Small intestine (tissue), 7 donors: ENCODE measurements around the gene LGALS7. TPM values are rescaled to one million over a fixed set of nuclear protein-coding genes. Genes with fewer than 3 reads are reported as not detected.
"Not testable (repeated sequence)": the region's sequence is repeated elsewhere in the genome, so short reads cannot be mapped to it uniquely, and the experiment has no call there.

Source experiments
- DNase-seq, 2 donors: peaks; one replicate each; pipeline versions ENCODE4 v3.0.0 to v3.0.0-alpha.2; 2013
- FAIRE-seq: peaks from 2 replicates; lab custom pipeline; 2012; peaks lifted over from hg19 to GRCh38; lab: Jason Lieb, UNC
- H3K27ac ChIP-seq, 3 donors: one replicate each; pipeline ENCODE4 v1.5.1; 2013; ENCODE audit warnings: low read length in 2 of 3, mild to moderate bottlenecking in 2 of 3, control low read depth in 1 of 3, inconsistent platforms in 1 of 3, low read depth in 1 of 3, moderate library complexity in 1 of 3
- H3K27me3 ChIP-seq, 3 donors: one replicate each; pipeline ENCODE4 v1.6.1; 2013; ENCODE audit warnings: low read length in 3 of 3, inconsistent platforms in 1 of 3; ENCODE audit not compliant: control insufficient read depth in 3 of 3, insufficient read depth in 3 of 3
- H3K36me3 ChIP-seq, 3 donors: one replicate each; pipeline ENCODE4 v1.6.1; 2013; ENCODE audit warnings: low read length in 3 of 3, inconsistent platforms in 1 of 3, low read depth in 1 of 3, mild to moderate bottlenecking in 1 of 3, moderate library complexity in 1 of 3; ENCODE audit not compliant: control insufficient read depth in 3 of 3, insufficient read depth in 2 of 3
- H3K4me1 ChIP-seq, 3 donors: one replicate each; pipeline ENCODE4 v1.6.1; 2013; ENCODE audit warnings: low read length in 2 of 3, inconsistent platforms in 1 of 3, low read depth in 1 of 3, mild to moderate bottlenecking in 1 of 3, moderate library complexity in 1 of 3; ENCODE audit not compliant: control insufficient read depth in 3 of 3, insufficient read depth in 2 of 3
- H3K4me3 ChIP-seq, 3 donors: one replicate each; pipeline ENCODE4 v1.5.1; 2013; ENCODE audit warnings: low read length in 3 of 3, control low read depth in 1 of 3, inconsistent platforms in 1 of 3, low read depth in 1 of 3, mild to moderate bottlenecking in 1 of 3, moderate library complexity in 1 of 3
- H3K9me3 ChIP-seq, 2 donors: one replicate each; pipeline ENCODE4 v1.6.1; 2013; ENCODE audit warnings: low read depth in 1 of 2, low read length in 1 of 2; ENCODE audit not compliant: control insufficient read depth in 2 of 2, insufficient read depth in 1 of 2
- WGBS, 3 donors: extraction: QIAGEN DNeasy Blood & Tissue Kit; methylation state at CpG; one replicate each; pipeline ENCODE4 v1.1.7; 2013; 5-methylcytosine and 5-hydroxymethylcytosine counted together
- polyA plus RNA-seq, 4 donors: library from polyadenylated mRNA; stranded (reverse) in 3 of 4; unstranded in 1 of 4; fragments of 200-250 nt in 3 of 4; fragments of 120-200 nt in 1 of 4; gene quantifications; one replicate each; pipeline versions ENCODE4 v1.2.1 to v1.2.3, GENCODE V29; 2013
- donor health status: healthy with polysubstance abuse.
- donor health status: control.
- donor health status: control.
- donor health status: Bipolar disorder and iron deficiency.
- donor health status: healthy.

LGALS7 gene
- polyA plus RNA-seq, 4 donors, result 1.1 to 9.2 TPM; not detected in 2

DNA sequence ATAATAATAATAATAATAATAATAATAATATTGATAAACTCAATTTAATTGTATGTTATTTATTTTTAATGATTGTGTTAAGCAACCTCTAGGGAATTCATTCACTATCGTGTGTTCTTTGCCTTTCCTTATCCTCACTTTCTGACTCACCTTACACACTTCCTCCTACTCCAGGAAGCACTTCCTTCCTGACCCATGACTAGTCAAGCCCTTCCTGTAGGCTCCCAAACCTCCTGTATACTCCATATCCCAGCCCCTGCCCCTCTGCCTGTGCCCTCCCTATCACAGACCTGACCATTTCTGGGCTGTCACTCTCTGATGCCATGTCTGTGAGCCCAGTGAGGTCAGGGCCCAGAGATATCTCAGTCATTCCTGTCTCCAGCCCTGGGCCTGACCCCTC is 31.9 kb upstream of the LGALS7 start:
- peak overlapping the region; percentile 2 to 74 (median 58) for H3K27ac ChIP-seq
- H3K4me1 ChIP-seq, result peaks cover 0 to 30% (median 1%) of the 10 kb centered on the region in 3 donors
- H3K27me3 ChIP-seq, result no peaks in the 10 kb centered on the region
- no peak overlapping the region for H3K4me3 ChIP-seq
- H3K36me3 ChIP-seq, result peaks cover 11 to 82% (median 27%) of the 10 kb centered on the region in 3 donors
- 13 to 38% (median 17%) methylated on average over 1 of the region's 1 CpG for WGBS, 3 donors
- DNase-seq, result peak in 1 of 2 donors; percentile 69
- no peak for FAIRE-seq
- no peaks in the 10 kb centered on the region for H3K9me3 ChIP-seq

DNA sequence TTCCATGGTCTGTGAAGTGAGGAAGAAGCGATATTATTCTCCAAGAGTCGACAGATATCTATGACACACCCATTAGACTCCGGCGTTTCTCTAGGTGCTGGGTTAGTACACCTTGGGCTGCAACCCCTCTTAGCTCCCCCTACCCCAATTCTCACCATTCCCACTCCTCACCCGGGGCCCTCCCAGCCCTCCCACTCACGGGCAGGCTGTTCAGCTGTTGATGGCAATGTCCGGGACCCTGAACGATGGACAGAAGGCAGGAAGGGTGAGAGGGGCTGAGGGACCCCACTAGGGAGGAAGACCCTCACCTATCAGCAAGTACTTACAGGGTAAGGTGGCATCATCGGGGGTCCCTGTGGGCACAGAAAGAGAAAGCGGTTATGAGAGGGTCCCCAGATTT is 30.2 kb upstream of the LGALS7 start:
- DNase-seq, result no peak
- Histone ChIP-seq H3K4me3 (no peak overlapping the region), H3K9me3 (peaks cover 0 to 6% of the 10 kb centered on the region in 2 donors), H3K27ac (no peak overlapping the region), H3K36me3 (peaks cover 11 to 77% (median 27%) of the 10 kb centered on the region in 3 donors), H3K4me1 (peaks cover 0 to 20% (median 0%) of the 10 kb centered on the region in 3 donors), H3K27me3 (no peaks in the 10 kb centered on the region)
- FAIRE-seq, result no peak
- WGBS, 3 donors, result 92 to 95% (median 92%) methylated on average over 10 of the region's 10 CpGs

DNA sequence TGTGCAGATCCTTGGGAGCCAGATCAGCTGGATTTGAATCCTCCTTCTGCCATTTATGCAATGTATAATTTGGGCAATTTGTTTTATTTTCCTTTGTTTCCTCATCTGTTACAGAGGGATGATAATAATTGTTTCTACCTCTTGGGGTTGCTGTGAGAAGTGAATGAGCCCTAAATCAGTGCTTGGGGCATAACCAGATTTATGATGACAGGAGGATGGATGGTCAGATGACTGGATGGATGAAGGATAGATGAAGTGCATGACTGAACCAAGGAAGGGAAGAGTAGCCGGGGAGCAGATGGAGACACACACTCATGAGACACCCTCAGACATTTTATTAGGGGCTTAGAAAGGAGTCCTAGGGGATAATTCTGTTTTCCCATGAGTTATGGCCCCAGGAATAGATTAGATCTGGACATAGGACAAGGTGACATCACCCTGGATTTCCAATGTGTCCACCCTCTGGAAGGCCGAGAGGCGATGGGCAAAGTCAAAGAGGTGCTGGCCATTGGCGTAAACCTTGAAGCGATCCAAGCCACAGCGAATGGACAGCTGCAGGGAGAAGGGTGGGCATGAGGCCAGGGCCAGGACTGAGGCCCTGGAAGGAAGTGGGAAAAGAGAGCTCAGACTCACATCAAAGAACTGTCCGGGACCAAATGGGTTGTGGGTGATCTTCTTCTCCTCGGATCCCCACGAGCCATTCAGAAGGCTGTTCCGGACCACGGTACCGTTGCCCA is 28.2 kb upstream of the LGALS7 start:
- WGBS, 3 donors, result 93 to 97% (median 95%) methylated on average over 12 of the region's 12 CpGs
- Histone ChIP-seq H3K27ac (no peak overlapping the region), H3K36me3 (peaks cover 11 to 63% (median 23%) of the 10 kb centered on the region in 3 donors), H3K9me3 (peaks cover 0 to 6% of the 10 kb centered on the region in 2 donors), H3K4me3 (no peak overlapping the region), H3K4me1 (peaks cover 0 to 5% (median 0%) of the 10 kb centered on the region in 3 donors), H3K27me3 (no peaks in the 10 kb centered on the region)
- FAIRE-seq (no peak), DNase-seq (no peak)

DNA sequence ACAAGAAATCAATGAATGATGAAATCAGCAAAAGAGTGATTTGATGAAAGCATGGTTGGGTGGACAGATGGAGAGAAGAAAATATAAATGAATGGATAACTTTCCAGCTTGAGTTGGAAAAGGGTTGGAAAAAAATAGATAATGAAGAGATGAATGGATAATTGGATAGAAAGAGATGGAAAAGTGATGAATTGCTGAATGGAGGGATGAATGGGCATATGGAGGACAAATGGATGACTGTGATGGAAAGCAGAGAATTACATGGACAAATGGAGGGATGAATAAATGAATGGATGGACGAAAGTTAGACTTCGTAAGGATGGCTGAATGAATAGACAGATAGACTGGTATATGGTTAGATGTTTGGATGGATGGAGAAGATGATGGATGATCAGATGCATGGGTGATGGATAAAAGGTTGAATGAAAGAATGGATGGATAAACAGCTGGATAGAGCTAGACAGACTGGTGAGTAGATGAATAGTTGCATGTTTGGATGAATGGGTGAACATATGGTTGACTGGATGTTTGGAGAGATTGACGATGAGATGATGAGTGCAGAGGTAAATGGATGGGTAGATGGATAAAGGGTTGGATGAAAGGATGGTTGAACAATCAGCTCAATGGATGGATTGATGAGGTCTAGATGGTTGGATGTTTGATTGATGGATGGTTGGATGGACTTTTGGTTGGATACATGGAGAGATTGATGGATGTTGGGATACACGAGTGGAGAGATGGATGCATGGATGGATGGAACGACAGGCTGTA is 27.4 kb upstream of the LGALS7 start:
- 90 to 92% (median 90%) methylated on average over 5 of the region's 5 CpGs for WGBS, 3 donors
- H3K4me1 ChIP-seq, result peaks cover 0 to 5% (median 0%) of the 10 kb centered on the region in 3 donors
- FAIRE-seq (no peak), DNase-seq (no peak)
- no peaks in the 10 kb centered on the region for H3K27me3 ChIP-seq
- H3K36me3 ChIP-seq, result peaks cover 11 to 55% (median 23%) of the 10 kb centered on the region in 3 donors
- H3K4me3 ChIP-seq, result no peak overlapping the region
- H3K27ac ChIP-seq, result no peak overlapping the region
- H3K9me3 ChIP-seq, result peaks cover 0 to 6% of the 10 kb centered on the region in 2 donors

- WGBS, 3 donors, result 80 to 93% (median 80%) methylated on average over 10 of the region's 10 CpGs
- DNase-seq, result no peak
Measured at GRCh38 chr19:38799104-38799503, 25.8 kb upstream of the LGALS7 start.

DNA sequence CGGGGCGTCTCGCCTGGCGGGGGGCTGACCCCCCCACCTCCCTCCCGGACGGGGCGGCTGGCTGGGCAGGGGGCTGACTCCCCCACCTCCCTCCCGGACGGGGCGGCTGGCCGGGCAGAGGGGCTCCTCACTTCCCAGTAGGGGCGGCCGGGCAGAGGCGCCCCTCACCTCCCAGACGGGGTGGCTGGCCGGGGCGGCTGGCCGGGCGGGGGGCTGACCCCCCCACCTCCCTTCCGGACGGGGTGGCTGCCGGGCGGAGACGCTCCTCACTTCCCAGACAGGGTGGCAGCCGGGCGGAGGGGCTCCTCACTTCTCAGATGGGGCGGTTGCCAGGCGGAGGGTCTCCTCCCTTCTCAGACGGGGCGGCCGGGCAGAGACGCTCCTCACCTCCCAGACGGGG is 24.5 kb upstream of the LGALS7 start:
- DNase-seq, H3K9me3 ChIP-seq, H3K4me3 ChIP-seq, FAIRE-seq, H3K27ac ChIP-seq, H3K27me3 ChIP-seq, H3K4me1 ChIP-seq: not testable (repeated sequence)
- peaks cover 0 to 27% (median 14%) of the 10 kb centered on the region in 3 donors for H3K36me3 ChIP-seq
- 82 to 95% (median 94%) methylated on average over 9 to 30 of the region's 33 CpGs for WGBS, 3 donors

More at GRCh38 chr19:38799104-38799503, 25.8 kb upstream of the LGALS7 start:
- no peak overlapping the region for H3K4me3 ChIP-seq
- H3K27me3 ChIP-seq, result no peaks in the 10 kb centered on the region
- H3K9me3 ChIP-seq, result peaks cover 0 to 6% of the 10 kb centered on the region in 2 donors
- no peaks in the 10 kb centered on the region for H3K4me1 ChIP-seq
- H3K27ac ChIP-seq, result peak overlapping the region in 1 of 3 donors; percentile 38
- no peak for FAIRE-seq
- H3K36me3 ChIP-seq, result peaks cover 6 to 40% (median 23%) of the 10 kb centered on the region in 3 donors

- WGBS, 3 donors, result 60 to 84% (median 71%) methylated on average over 2 of the region's 2 CpGs
- H3K4me1 ChIP-seq, result peaks cover 0 to 12% (median 0%) of the 10 kb centered on the region in 3 donors
- peaks cover 0 to 12% (median 4%) of the 10 kb centered on the region in 3 donors for H3K36me3 ChIP-seq
- no peak overlapping the region for H3K27ac ChIP-seq
- no peaks in the 10 kb centered on the region for H3K27me3 ChIP-seq
- peaks cover 0 to 6% of the 10 kb centered on the region in 2 donors for H3K9me3 ChIP-seq
- H3K4me3 ChIP-seq, result no peak overlapping the region
- DNase-seq, result no peak
- FAIRE-seq, result no peak
Measured at GRCh38 chr19:38796154-38796553, 22.8 kb upstream of the LGALS7 start.

DNA sequence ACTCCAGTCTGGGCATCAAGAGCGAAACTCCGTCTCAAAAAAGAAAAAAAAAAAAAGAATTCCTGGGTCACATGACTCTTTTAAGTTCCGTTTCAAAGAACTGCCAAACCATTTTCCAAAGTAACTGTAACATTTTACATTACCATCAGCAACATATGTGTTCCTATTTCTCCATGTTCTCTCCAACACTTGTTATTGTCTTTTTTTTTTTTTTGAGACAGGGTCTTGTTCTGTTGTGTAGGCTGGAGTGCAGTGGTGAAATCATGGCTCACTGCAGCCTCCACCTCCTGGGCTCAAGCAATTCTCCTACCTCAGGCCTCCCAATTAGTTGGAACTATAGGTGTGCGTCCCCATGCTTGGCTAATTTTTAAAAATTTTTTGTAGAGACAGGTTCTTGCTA is 22.2 kb upstream of the LGALS7 start:
- no peak for FAIRE-seq

More for the DNA sequence above, 22.2 kb upstream of the LGALS7 start:
- peaks cover 0 to 6% of the 10 kb centered on the region in 2 donors for H3K9me3 ChIP-seq
- H3K4me3 ChIP-seq, result no peak overlapping the region
- DNase-seq, result no peak
- no peak overlapping the region for H3K27ac ChIP-seq
- 85 to 91% (median 90%) methylated on average over 4 of the region's 4 CpGs for WGBS, 3 donors
- peaks cover 0 to 12% (median 0%) of the 10 kb centered on the region in 3 donors for H3K4me1 ChIP-seq
- H3K36me3 ChIP-seq, result peaks cover 0 to 12% (median 0%) of the 10 kb centered on the region in 3 donors
- no peaks in the 10 kb centered on the region for H3K27me3 ChIP-seq
